GM12892 (cell line): Measurements from ENCODE around the gene TCEAL5.
"Not testable (repeated sequence)": the region's sequence is repeated elsewhere in the genome, so short reads cannot be mapped to it uniquely, and the experiment has no call there.

Experiments
- DNase-seq: peaks from one replicate; pipeline ENCODE4 v3.0.0; 2011; ENCODE audit not compliant: insufficient read length
- FAIRE-seq: peaks from 2 replicates; lab custom pipeline; 2011; peaks lifted over from hg19 to GRCh38; lab: Jason Lieb, UNC
- POLR2A ChIP-seq: IDR thresholded peaks from 2 replicates; pipeline ENCODE4 v1.6.1; 2011; ENCODE audit warnings: low read depth, low read length, control low read depth
- POLR2AphosphoS5 ChIP-seq: IDR thresholded peaks from 2 replicates; pipeline ENCODE4 v1.6.1; 2011; ENCODE audit warnings: low read depth, low read length, control low read depth
- TAF1 ChIP-seq: IDR thresholded peaks from 2 replicates; pipeline ENCODE4 v1.6.1; 2011; ENCODE audit warnings: low read depth, mild to moderate bottlenecking, control low read depth, low read length, borderline replicate concordance

The TCEAL5 gene

DNA sequence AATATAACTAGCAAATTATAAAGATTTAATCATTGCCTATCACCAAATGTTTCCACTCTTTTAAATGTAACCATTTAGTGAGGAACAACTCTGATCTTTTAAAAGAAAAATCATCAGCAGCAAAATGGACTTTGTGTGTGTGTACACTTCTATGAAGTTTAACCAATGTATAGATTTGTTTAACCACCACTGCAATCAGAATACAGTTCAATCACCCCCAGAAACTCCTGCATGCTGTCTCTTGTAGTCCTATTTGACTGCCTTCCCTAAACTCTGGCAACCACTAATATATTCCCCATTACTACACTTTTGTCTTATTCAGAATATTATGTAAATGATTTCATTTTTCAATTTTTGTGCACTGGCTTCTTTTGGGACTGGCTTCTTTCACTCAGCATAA lies 19.9 kb downstream of the TCEAL5 start:
- DNase-seq = no peak
- no peak for TF ChIP-seq TAF1
- no peak for TF ChIP-seq POLR2AphosphoS5
- no peak for TF ChIP-seq POLR2A
- no peak for FAIRE-seq

- DNase-seq = no peak
- FAIRE-seq = no peak
- no peak; the same call in 1 of the 2 replicates for TF ChIP-seq POLR2AphosphoS5
- no peak for TF ChIP-seq TAF1
- TF ChIP-seq POLR2A = no peak
Observed at GRCh38 chrX:103254921-103255493, 21.5 kb downstream of the TCEAL5 start, which contains the start of gene TCEAL8. Gene TCEAL8 (minus strand): TSS chrX:103255155. CDS start chrX:103253979, 1,176 bp downstream.

DNA sequence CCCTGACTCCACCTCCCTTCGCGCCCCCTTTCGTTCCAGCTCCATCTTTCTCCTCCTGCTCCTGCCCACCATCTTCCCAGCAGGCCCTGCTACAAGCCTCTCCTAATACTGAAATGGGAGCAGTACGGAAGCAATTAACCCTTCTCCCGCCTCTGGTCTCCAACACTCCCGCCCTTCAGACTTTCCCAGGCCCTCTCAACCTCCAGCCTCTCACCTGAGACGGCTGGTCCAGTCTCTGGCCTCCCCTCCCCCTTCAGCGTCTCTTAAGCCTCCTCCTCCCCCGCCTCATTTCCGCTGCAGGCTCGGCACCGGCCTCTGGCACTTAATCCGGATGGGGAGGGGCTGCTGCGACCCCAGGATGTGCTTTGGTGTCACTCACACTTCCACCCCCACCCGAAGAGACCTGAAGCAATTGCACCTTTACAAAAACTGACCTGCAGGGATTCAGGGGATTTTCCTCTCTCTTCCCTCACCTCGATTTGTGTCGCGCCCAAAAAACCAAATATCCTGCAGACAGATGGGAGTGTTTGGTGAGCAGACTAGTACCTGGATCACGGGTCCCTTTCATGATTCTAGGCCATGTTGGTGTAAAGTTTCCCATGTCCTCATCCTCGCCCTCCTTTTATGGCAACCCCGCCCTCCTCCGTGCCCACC lies 22.3 kb downstream of the TCEAL5 start:
- no peak for DNase-seq
- FAIRE-seq = peak; percentile 27
- TF ChIP-seq POLR2A (no peak), POLR2AphosphoS5 (no peak), TAF1 (no peak)

DNA sequence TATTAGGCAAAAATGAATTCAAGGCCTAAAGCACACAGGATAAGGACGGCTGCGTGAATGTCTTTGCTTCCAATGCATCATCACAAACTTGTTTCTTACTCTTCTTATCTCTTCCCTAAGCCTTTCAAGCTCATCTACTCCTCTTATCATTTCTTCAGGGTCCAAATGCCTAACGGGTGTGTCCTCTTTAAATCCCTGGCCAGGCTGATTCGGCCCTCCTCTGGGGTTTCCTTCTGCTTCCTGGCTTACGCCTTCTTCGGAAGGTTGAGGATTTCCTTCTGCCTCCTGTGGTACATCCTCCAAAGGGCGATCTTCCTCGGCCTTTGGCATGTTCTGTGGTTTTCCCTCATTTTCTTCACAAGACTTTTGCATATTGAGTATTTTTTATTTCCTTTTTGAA lies 22.9 kb downstream of the TCEAL5 start:
- FAIRE-seq = no peak
- DNase-seq = no peak
- no peak for TF ChIP-seq POLR2AphosphoS5
- no peak for TF ChIP-seq POLR2A
- TF ChIP-seq TAF1 = no peak

GRCh38 chrX:103250977-103251376 lies 25.6 kb downstream of the TCEAL5 start:
- TF ChIP-seq POLR2A (no peak), POLR2AphosphoS5 (no peak), TAF1 (no peak)
- no peak for FAIRE-seq
- no peak for DNase-seq

GRCh38 chrX:103249805-103250204 lies 26.7 kb downstream of the TCEAL5 start:
- DNase-seq = no peak
- TF ChIP-seq POLR2A (no peak), POLR2AphosphoS5 (no peak), TAF1 (no peak)
- FAIRE-seq = no peak

DNA sequence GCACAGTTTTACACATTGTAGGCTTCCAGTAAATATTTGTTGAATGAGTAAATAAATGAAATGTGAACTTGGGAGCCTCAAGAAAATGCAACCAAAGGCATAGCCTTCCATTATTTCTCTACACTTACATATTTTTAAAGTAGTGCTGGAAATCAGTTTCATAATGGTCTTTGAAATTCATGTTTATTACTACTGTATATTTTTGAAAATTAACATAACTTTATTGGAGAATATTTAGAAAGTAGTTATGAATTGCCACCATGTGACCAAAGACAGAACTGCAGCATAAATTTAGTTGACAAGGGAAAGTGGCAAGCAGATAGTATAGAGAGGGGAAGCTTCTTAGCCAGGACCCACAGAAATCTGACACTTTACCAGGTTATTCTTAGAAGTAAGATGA lies 28.0 kb downstream of the TCEAL5 start:
- DNase-seq = no peak
- TF ChIP-seq POLR2A = no peak
- TF ChIP-seq TAF1 = no peak
- no peak for TF ChIP-seq POLR2AphosphoS5
- FAIRE-seq = no peak

- no peak for FAIRE-seq
- no peak for DNase-seq
- TF ChIP-seq POLR2AphosphoS5 (no peak), TAF1 (no peak), POLR2A (no peak)
Observed at GRCh38 chrX:103240155-103240554, 36.4 kb downstream of the TCEAL5 start.

GRCh38 chrX:103236296-103236695 lies 40.3 kb downstream of the TCEAL5 start:
- TF ChIP-seq POLR2A (no peak), POLR2AphosphoS5 (no peak), TAF1 (no peak)
- DNase-seq = no peak
- FAIRE-seq = no peak

- FAIRE-seq, DNase-seq: not testable (repeated sequence)
Observed at GRCh38 chrX:103235608-103236007, 40.9 kb downstream of the TCEAL5 start.

DNA sequence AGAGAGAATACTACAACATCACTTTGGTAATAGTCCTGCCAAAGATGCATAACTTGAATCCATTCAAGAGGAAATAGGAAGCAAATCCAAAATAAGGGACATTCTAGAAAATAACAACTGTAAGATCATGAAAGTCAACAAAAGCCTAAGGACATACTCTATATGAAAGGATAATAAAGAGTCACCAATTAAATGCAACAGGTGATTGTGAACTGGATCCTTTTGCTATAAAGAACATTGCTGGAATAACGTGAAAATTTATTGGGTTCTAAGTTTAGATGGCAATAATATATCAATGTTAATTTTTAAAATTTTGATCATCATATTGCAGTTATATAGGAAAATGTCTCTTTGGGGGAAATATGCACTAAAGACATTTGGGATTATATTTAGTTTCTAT lies 41.7 kb downstream of the TCEAL5 start:
- TF ChIP-seq POLR2A (no peak), TAF1 (no peak), POLR2AphosphoS5 (no peak)
- FAIRE-seq = no peak
- DNase-seq = no peak

- DNase-seq (no peak), FAIRE-seq (no peak)
- no peak for TF ChIP-seq TAF1
- no peak for TF ChIP-seq POLR2AphosphoS5
- TF ChIP-seq POLR2A = no peak
Observed at GRCh38 chrX:103233263-103233662, 43.3 kb downstream of the TCEAL5 start.

DNA sequence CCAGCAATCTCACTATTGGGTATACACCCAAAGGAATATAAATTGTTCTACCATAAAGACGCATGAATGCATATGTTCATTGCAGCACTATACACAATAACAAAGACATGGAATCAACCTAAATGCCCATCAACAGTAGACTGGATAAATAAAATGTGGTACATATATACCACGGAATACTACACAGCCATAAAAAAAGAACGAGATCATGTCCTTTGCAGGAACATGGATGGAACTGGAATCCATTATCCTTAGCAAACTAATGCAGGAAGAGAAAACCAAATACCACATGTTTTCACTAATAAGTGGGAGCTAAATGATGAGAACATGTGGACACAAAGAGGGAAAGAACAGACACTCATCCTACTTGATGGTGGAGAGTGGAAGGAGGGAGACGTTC lies 50.6 kb downstream of the TCEAL5 start:
- FAIRE-seq, DNase-seq: not testable (repeated sequence)
